ENCODE results near the gene DTL.

DNA sequence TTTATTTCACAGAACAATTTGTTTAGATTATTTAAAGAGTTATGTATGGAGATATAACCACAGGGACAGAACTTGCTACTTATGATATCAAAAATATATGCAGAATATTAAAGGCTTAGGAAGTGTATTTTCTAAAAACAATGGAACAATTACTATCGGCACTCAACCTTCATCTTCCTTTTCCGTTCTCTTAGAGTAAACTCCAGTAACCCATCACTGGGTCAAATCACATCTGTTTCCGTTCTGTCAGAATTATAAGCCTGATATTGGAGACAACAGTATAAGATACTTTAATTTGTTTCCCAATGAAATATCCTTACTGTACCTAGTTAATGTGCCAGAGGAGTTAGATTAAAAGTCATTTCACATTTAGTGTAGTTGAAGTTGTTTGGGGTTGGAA, 32.2 kb downstream of the DTL start:
- TF ChIP-seq POLR2AphosphoS5 (IDR thresholded peaks at IDR 0.05): peak in 1 of 2 donors; percentile 34
- no peak for TF ChIP-seq POLR2A (IDR thresholded peaks at IDR 0.05; ENCODE audit: low read depth)
- TF ChIP-seq CTCF (IDR thresholded peaks at IDR 0.05): no peak
